Amygdala (tissue), 56 donors: Measurements from ENCODE around the gene SBNO2.

ENCODE experiments used
- DNase-seq, 56 donors: peaks; one replicate each; lab custom pipeline; 2025; lab: John Stamatoyannopoulos, UW

The SBNO2 gene

GRCh38 chr19:1110809-1111640 lies 63.0 kb downstream of the SBNO2 start:
- DNase-seq = no peak

- no peak for DNase-seq
Observed at GRCh38 chr19:1109697-1110671, 64.1 kb downstream of the SBNO2 start.

DNA sequence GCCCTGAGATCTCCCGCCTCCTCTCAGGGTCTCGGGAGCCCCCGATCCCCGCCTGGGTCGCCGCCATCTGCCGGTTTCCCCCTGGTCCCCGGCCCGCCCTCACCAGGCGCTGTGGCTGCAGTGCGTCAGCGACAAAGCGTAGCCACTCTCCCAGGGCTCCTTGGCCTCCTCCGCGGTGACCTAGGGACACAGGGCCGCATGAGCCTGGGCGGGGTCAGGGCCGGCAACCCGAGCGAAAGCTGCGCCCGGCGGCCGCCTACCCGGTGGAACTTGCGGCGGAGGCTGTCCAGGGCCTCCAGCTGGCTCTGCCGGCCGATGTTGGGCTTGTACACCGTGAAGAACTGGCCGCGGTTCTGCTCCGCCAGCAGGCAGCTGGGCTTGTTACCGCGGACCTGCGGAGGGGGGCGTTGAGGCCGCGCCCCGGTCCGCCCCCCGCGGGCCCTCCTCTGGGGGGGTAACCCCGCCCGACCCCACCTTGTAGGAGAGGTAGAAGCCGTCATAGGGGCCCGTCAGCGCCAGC lies 65.0 kb downstream of the SBNO2 start:
- DNase-seq = no peak

GRCh38 chr19:1108291-1109031 lies 65.6 kb downstream of the SBNO2 start:
- DNase-seq = peak in 1 of 56 donors; percentile 12

- no peak for DNase-seq
Observed at GRCh38 chr19:1107661-1108261, 66.3 kb downstream of the SBNO2 start.

- peak in 1 of 56 donors; percentile 4 for DNase-seq
Observed at GRCh38 chr19:1106841-1107660, 67.0 kb downstream of the SBNO2 start.

DNA sequence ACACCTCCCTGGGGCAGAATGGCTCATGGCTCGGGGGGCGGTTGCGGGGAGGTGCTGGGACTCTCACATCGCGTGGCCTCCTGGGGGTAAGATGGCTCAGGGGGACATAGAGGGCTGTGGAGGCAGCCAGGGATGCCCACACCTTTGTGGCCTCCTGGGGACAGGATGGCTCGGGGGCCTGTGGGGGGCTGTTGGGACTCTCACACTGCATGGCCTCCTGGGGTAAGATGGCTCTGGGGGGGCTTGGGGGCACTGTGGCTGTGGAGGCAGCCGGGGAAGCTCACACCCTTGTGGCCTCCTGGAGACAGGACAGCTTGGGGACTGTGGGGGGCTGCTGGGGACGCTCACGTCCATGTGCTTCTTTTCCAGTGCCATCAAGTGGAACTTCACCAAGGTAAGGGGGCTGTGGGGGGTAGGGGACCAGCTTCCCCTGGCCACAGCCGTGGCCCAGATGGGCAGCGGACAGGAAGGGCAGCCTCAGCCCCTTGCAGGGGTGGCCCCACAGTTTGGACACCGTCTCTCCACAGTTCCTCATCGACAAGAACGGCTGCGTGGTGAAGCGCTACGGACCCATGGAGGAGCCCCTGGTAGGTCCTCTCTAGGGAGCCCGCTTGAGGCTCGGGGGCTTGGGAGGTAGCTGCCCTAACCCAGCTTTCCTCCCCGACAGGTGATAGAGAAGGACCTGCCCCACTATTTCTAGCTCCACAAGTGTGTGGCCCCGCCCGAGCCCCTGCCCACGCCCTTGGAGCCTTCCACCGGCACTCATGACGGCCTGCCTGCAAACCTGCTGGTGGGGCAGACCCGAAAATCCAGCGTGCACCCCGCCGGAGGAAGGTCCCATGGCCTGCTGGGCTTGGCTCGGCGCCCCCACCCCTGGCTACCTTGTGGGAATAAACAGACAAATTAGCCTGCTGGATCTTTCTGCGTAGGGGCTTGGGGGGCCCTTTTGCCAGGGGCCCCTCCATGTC lies 67.9 kb downstream of the SBNO2 start:
- DNase-seq = no peak

DNA sequence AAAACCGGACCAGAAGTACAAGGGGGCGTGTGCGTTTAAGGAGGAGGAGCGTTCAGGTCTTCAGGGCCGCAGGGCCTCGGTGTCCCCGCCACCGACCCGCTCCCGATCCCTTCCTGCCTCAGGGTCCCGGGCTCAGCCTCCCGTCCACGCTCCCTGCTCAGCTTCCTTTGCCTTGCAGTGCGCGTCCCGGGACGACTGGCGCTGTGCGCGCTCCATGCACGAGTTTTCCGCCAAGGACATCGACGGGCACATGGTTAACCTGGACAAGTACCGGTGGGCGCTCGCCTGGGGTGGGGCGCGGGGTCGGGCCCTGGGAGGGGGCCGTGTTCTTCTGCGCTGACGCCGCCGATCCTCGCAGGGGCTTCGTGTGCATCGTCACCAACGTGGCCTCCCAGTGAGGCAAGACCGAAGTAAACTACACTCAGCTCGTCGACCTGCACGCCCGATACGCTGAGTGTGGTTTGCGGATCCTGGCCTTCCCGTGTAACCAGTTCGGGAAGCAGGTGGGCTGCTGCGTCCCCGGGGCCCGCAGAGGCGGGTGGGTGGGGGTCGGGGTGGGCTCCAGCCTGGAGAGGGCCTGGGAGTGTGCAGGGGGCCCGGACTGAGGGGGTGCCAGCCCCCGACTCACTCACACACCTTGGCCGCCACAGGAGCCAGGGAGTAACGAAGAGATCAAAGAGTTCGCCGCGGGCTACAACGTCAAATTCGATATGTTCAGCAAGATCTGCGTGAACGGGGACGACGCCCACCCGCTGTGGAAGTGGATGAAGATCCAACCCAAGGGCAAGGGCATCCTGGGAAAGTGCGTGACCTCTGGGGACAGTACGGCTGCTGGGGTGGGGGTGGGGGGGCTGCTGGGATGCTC lies 68.8 kb downstream of the SBNO2 start:
- peak in 4 of 56 donors; percentile 28 to 52 (median 40) for DNase-seq

GRCh38 chr19:1104311-1105007 lies 69.6 kb downstream of the SBNO2 start:
- peak in 51 of 56 donors; percentile 14 to 82 (median 58) for DNase-seq

DNA sequence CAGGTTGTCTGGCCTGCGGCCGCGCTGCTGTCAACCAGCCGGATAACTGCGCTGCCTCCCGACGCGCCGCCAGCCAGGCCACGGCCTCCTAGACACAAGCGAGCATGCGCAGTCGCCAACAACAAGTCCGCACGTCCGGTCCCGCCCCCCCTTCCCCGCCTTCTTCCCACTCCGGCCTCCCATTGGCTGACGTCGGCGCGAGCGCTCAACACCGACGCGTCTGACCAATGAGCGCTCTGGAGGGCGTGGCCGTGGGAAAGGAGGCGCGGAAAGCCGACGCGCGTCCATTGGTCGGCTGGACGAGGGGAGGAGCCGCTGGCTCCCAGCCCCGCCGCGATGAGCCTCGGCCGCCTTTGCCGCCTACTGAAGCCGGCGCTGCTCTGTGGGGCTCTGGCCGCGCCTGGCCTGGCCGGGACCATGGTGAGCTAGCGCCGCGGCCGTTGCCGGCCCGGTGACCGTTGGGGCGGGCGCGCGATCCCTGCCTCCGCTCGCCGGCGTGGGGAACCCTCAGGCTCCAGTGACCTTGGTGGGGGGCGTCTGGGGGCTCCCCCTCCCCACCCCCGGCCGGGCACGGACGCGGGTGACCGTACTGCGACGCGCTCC lies 70.3 kb downstream of the SBNO2 start, which contains the start of gene GPX4:
Gene GPX4 (plus strand): TSS at position 287 of the 603 bp plus-strand sequence. CDS start 50 bp downstream, at position 337.
- DNase-seq = peak; percentile 38 to 99 (median 97)

DNA sequence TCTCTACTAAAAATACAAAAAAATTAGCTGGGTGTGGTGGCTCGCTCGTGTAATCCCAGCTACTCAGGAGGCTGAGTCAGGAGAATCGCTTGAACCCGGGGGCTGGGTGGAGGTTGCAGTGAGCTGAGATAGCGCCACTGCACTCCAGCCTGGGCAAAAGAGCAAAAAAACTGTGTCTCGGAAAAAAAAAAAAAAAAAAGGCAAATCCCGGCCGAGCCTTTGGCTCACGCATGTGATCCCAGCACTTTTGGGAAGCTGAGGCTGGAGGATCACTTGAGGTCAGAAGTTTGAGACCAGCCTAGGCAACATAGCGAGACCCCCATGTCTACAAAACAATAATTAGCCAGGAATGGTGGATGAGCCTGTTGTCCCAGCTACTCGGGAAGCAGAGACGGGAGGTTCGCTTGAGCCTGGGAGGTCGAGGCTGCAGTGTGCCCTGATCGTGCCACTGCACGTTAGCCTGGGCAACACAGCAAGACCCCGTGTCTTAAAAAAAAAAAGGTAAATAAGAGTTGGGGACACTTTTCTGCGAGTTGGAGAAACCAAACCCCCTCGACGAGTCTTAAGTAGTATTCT lies 70.8 kb downstream of the SBNO2 start:
- no peak for DNase-seq

DNA sequence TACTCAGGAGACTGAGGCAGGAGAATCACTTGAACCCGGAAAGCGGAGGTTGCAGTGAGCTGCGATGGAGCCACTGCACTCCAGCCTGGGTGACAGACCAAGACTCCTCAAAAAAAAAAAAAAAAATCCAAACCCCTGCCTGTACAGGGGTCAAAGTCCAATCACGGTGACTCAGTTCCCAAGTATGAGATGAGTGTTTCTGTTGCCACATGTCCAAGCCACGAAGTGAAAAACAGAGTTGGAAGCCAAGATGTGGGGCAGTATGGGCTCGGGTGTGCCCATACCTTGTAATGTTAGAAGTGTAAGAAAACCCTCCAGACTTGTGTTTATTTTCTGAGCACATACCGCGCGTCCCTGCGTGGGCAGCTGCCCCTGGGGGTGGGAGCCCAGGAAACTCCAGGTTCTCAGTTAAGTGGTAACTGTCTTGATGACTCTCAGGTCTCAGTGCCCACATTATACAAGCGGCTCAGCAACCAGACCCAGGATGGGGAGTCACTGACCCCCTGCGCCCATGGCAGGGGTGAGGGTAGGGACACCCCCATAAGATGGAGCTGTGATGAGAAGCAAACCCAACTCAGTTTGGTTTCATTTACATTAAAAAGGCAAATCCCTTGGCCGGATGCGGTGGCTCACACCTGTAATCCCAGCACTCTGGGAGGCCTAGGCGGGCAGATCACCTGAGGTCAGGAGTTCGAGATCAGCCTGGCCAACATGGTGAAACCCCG lies 71.5 kb downstream of the SBNO2 start:
- DNase-seq = no peak

GRCh38 chr19:1101337-1101698 lies 72.8 kb downstream of the SBNO2 start:
- DNase-seq = no peak

DNA sequence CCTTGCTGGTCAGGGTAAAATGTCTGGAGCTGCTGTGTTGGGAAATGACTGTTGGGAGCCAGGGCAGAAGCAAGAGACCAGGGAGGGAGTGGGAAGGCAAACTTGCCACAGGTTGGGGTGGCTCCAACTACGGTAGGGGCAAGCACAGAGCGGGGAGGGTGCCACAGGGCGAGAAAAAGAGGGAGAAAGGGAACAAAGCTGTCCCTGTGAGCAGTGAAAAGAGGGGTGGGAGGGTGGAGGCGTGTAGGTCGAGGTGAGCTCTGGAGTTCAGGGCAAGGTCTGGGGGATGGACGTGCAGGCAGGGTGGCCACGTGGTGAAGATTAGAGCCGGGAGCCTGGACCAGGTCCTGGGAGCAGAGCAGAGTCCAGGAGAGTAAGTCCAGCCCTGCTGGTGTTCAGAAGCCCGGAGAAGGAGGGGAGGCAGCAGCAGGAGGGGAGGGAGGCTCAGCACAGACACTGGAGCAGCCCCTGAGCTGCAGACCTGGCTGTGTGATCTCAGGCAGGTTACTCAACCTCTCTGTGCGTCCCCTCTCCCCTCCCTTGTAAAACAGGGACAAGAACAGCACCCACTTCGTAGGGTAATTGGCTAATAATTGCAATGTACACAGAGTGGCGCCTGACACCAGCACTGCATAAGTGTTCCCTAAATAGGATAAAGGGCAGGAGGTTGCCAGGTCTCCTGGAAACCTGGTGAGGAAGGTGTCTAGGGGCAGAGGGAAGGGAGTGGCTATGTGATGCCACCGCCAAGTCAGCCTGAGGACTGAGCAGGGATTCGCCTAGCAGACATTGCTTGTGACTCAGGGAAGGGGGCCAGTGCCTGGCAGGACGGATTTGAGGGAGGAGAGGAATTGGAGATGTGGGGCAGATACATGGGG lies 75.7 kb downstream of the SBNO2 start:
- no peak for DNase-seq
